NB4 (cell line): Measurements from ENCODE around the gene MTHFSD.

Experiments used
- DNase-seq: peaks from one replicate; pipeline ENCODE4 v3.0.0; 2010; ENCODE audit warnings: low read depth
- H3K4me3 ChIP-seq: one replicate; pipeline ENCODE4 v1.5.1; 2011; ENCODE audit warnings: mild to moderate bottlenecking, low read depth, low read length, moderate library complexity
- CTCF ChIP-seq: IDR thresholded peaks from one replicate; pipeline ENCODE4 v1.5.1; 2012; ENCODE audit warnings: low read depth, low read length
- MAX ChIP-seq: IDR thresholded peaks from 2 replicates; pipeline ENCODE4 v1.6.1; 2011; ENCODE audit warnings: low read depth, low read length
- MYC ChIP-seq: IDR thresholded peaks from 2 replicates; pipeline ENCODE4 v1.6.1; 2011; ENCODE audit warnings: low read depth, low read length
- POLR2A ChIP-seq: IDR thresholded peaks from 2 replicates; pipeline ENCODE4 v1.6.1; 2011; ENCODE audit warnings: mild to moderate bottlenecking; ENCODE audit not compliant: insufficient read length; ENCODE audit errors: extremely low read depth

MTHFSD gene

GRCh38 chr16:86498671-86499439 is 56.2 kb downstream of the MTHFSD start:
- no peak overlapping the region for H3K4me3 ChIP-seq
- TF ChIP-seq MYC (no peak), MAX (no peak), CTCF (no peak), POLR2A (no peak)
- DNase-seq: no peak

- H3K4me3 ChIP-seq: no peak overlapping the region
- DNase-seq: no peak
- TF ChIP-seq MAX: no peak
- TF ChIP-seq CTCF: no peak
- TF ChIP-seq POLR2A: no peak
- no peak for TF ChIP-seq MYC
These were observed 56.8 kb downstream of the MTHFSD start for GRCh38 chr16:86498155-86498670.

DNA sequence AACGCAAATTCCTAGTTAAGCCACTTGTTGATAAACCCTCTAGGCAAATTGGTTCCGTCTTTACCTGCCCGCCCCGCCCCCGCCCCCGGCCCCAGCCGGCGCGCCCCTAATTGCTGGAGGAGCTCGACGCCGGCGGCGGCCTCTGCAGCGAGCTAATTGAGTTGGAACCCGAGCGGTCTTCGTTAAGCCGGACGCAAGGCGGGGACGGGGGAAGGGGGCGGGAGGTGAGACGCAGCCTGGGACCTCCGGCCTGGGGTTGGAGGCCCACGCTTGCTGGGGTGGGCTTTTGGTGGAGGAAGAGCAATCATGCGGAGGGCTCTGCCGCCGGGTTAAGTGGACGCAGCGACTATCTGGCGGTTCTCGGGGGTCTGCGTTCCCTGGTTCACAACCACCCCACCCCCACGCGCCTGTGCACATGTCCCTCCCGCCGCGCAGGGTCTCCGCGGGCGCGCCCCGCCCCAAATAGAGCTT is 57.4 kb downstream of the MTHFSD start:
- TF ChIP-seq CTCF: no peak
- TF ChIP-seq MAX: no peak
- no peak for TF ChIP-seq POLR2A
- TF ChIP-seq MYC: no peak
- DNase-seq: no peak
- no peak overlapping the region for H3K4me3 ChIP-seq

- TF ChIP-seq CTCF (no peak), MAX (no peak), POLR2A (no peak), MYC (no peak)
- DNase-seq: no peak
- no peak overlapping the region for H3K4me3 ChIP-seq
These were observed 58.0 kb downstream of the MTHFSD start for GRCh38 chr16:86496929-86497461.

DNA sequence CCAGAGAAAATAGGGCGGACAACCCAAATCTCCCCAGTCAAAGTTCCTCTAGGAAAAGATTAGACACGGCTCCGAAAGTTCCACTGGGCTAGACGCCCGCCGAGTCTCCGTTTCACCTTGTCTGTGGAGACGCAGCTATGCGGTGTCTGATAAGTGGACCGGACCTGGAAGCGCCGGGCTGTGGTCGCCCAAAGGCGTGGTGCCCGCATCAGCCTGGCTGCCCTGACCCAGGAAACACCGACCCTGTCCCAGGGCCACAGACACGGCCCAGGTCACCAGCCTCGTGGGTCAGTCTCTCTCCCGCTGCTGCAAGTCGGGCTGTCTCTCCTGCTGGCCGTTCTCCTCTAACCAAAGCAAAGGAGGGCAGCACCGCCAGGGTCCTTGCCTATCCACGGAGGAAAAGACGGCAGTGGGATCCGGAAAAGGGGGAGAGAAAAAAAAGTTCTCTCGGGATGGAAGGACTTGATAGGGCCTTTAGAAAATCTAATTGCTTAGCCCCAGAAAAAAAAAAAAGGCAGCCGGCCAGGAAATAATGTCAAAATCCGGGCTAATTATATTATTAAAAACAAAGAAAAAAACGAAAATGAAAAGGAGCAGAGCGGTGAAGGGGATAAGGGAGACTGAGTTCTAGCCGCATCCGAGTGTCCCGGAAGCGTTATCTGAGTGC is 58.6 kb downstream of the MTHFSD start:
- H3K4me3 ChIP-seq: no peak overlapping the region
- TF ChIP-seq MAX (no peak), MYC (no peak), CTCF (no peak), POLR2A (no peak)
- no peak for DNase-seq
